Stimulated activated CD4-positive, alpha-beta T cell treated with anti-CD3 and anti-CD28 coated beads, TNF-alpha, amount 100 ng/mL, for 4 hours (primary cell): ENCODE measurements around the gene DNAJB6.
"Not testable (repeated sequence)": the region's sequence is repeated elsewhere in the genome, so short reads cannot be mapped to it uniquely, and the experiment has no call there.

Experiments
- DNase-seq, 3 experiments: peaks; one replicate each; pipeline ENCODE4 v3.0.0-alpha.2; 2020; ENCODE audit warnings: low read depth in 3 of 3

The DNAJB6 gene

DNA sequence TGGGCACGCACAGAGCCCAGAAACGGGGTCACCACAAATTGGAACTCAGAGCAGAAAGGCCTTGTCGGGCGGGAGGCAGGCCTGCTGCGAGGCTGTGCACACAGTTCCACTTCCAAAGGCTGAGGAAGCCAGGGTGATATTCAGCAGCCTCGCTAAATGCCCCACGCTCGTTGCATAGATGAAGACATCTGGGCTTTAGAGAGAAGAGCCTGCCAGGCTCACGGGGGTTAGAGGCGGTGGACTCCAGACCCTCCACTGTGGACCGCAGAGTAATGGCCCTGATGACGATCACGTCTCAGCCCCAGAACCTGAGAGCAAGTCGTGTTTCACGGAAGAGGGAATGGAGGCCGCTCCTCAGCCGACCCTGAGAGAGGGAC, 104.2 kb downstream of the DNAJB6 start:
- no peak for DNase-seq

DNA sequence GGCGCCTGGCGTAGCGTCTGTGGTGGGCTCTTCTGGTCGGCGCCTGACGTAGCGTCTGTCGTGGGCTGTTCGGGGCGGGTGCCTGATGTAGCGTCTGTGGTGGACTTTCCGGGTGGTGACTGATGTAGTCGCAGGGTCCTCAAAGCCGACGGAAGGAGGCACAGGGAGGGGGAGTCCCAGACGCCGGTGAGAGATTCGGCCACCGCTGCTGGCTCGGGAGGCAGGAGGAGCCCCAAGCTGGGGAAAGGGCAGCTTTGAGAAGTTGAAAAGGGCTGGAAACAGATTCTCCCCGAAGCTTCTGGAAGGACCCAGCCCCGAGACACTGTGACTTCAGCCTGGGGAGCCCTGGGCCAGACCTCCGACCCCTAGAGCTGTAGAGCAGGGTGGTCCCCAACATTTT, 105.7 kb downstream of the DNAJB6 start:
- DNase-seq: no peak

- no peak for DNase-seq
These were observed 106.4 kb downstream of the DNAJB6 start for GRCh38 chr7:157442993-157443831.

DNA sequence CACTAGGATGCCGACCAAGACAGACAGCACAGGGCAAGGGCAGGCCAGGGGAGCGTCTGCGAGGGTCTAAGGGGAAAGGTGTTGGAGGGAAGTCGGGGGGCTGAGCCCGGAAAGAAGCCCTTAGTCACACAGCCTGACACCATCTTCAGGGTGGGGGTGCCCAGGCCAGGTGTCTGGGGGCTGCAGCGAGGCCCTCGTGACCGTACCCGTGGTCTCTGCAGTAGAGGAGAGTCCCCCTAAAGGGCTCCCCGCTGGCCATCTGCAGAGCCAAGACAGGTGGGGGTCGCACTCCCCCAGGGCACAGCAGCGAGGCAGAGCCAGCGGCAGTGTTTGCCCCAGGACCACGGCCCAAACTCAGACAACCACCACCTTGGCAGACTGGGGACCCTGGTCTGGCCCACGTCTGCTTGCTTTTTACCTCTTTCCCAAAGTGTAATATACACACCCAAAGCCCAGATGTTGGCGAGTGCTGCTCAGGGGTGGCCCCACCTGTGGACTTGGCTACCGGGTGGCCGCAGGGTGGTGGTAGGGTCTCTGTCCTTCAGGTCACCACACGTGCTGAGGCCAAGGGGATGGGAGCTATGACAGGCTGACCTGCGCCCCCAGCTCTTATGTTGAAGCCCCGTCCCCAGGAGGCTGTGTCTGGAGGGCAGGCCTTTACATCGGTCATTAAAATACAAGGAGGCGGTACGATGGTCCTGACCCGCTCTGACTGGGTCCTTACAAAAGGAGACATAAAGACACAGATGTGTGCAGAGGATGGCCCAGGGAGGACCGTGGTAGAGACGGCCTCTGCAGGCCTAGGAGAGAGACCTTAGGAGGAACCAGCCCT, 107.4 kb downstream of the DNAJB6 start:
- DNase-seq: no peak

GRCh38 chr7:157444843-157445135, 108.0 kb downstream of the DNAJB6 start:
- DNase-seq: no peak

- no peak for DNase-seq
These were observed 108.6 kb downstream of the DNAJB6 start for GRCh38 chr7:157445246-157445955.

GRCh38 chr7:157445956-157446295, 109.1 kb downstream of the DNAJB6 start:
- DNase-seq: no peak

DNA sequence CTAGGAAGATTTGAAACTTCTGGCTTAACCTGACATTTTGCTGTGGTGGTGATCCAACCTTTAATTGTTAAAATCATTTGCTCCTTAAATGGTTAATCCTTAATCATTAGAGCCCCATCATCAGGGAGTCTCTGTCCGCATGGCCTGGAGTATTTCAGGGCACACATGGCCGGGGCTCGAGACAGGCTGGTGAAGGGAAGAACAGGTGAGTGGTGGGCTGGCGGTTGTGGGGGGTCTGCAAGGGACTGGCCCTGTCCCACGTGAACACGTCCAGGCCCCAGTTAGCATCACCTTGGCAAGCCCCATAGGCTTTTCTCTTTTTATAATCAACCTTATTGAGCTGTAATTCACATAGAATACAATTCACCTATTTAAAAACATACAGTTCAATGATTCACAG, 109.5 kb downstream of the DNAJB6 start:
- no peak for DNase-seq

DNA sequence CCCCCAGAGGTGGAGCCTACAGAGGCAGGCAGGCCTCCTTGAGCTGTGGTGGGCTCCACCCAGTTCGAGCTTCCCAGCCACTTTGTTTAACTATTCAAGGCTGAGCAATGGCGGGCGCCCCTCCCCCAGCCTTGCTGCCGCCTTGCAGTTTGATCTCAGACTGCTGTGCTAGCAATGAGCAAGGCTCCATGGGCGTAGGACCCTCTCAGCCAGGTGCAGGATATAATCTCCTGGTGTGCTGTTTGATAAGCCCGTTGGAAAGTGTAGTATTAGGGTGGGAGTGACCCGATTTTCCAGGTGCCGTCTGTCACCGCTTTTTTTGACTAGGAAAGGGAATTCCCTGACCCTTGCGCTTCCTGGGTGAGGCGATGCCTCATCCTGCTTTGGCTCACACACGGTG, 117.2 kb downstream of the DNAJB6 start:
- DNase-seq: not testable (repeated sequence)

- DNase-seq: no peak
These were observed 120.8 kb downstream of the DNAJB6 start for GRCh38 chr7:157457355-157458253.

DNA sequence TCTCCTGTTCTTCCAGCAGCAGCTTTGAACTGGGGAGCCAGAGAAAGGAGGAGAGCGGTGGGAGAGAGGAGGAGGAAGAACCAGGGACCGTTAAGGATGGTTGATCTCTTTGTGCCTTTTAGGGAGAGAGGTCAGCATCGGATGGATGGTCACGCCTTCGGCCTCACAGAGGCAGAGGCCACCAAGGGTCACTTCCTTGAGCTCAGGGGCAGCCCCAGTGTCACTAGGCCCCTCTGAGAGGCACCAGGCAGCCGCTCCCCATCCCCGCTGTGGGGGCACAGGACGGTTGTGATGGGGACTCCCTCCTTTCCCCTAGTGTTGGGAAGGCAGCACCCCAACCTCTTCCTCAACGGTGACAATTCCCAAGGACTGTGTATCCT, 121.4 kb downstream of the DNAJB6 start:
- DNase-seq: no peak

DNA sequence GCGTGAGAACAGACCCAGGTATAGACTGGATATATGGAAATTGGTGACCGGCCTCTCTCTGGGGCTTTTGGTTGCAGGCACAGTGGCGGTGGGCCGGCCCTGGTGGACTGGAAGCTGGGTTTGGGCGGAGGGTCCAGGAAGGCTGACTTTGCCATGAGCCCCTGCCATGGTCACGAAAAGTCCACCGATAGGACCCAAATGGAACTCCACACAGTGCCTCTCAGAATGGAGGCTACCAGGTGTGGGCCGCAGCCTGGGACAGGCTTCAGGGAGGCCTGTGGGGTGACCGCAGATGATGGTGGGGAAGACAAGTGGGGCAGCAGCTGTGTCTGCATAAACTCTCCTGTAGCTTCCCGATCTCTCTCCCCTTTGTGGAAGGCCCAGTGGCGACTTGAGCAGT, 123.2 kb downstream of the DNAJB6 start:
- no peak for DNase-seq

- no peak for DNase-seq
These were observed 123.9 kb downstream of the DNAJB6 start for GRCh38 chr7:157460721-157461120.

DNA sequence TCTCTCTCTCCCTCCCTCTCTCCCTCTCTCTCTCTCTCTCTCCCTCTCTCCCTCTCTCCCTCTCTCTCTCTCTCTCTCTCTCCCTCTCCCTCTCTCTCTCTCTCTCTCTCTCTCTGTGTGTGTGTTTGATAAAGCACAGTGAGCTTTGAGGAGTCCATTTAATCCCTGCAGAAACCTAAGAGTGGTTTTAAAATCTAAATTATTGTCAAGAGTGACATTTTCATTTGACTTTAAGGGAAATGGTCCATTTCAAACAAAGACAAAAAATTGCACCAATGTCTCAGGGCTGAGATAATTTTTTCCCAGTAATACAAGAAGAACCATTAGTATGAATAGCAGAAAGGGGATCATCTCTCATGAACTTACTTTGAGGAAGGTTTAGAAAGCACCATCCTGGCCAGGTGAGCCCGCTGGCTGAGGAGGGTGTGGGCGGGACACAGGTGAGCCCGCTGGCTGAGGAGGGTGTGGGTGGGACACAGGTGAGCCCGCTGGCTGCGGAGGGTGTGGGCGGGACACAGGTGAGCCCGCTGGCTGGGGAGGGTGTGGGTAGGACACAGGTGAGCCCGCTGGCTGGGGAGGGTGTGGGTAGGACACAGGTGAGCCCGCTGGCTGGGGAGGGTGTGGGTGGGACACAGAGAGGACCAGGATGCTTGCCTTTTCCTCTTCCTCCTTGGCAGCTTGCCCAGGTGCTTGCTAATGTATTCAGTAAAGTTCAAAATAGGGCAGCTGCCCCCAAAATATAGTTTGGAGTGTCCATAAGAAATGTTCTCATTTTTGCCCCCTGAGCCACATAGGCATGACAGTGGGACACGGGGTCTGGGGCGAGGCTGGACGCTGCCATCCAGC, 125.0 kb downstream of the DNAJB6 start:
- no peak for DNase-seq

GRCh38 chr7:157462419-157462771, 125.6 kb downstream of the DNAJB6 start:
- no peak for DNase-seq

GRCh38 chr7:157462840-157463239, 126.0 kb downstream of the DNAJB6 start:
- no peak for DNase-seq

- DNase-seq: no peak
These were observed 126.4 kb downstream of the DNAJB6 start for GRCh38 chr7:157463245-157463644.

DNA sequence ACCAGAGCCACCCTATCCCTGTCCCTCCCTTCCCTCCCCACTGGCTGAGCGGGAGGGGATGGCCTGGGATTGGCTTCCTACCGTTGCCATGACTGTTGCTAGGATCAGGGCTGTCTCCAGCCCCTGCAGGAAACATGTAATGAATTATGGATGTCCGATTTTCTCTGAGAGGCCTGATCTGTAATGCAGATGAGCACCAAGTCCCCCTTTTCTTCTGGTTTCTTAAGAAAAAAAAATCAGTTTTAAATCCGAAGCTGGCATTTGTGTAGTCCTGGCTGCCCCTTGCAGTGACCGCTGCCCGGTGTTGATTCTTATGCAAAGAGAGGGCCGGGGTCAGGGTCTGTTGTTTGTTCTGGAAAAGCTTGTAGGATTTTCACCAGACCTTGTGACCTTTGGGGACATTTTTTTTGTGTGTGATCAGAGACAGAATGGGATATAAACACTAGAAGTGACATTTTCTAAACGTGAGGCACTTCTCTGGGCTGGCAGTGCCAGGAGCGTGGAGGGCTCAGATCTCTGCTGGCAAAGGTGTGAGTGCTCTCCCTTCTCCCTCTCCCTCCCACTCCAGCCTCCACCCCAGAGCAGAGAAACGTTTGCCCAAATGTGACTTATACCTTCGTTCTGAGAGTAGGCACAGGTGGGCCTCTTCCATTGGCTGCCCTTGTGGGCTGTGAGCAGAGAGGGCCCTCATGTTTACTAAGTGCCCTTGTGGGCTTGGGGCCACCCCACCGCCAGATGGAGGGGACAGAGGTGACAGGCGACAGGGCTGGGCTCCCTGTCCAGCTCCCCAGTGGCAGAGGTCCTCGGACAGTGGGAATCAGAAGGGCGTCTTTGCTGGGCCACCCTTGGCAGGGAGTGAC, 127.5 kb downstream of the DNAJB6 start:
- no peak for DNase-seq

- no peak for DNase-seq
These were observed 128.4 kb downstream of the DNAJB6 start for GRCh38 chr7:157464971-157465886.
